ENCODE measurements around the gene WIPF2. TPM values are rescaled to one million over a fixed set of nuclear protein-coding genes. Genes with fewer than 3 reads are reported as not detected.

The WIPF2 gene
- total RNA-seq, 1 donor: 11.2 TPM

DNA sequence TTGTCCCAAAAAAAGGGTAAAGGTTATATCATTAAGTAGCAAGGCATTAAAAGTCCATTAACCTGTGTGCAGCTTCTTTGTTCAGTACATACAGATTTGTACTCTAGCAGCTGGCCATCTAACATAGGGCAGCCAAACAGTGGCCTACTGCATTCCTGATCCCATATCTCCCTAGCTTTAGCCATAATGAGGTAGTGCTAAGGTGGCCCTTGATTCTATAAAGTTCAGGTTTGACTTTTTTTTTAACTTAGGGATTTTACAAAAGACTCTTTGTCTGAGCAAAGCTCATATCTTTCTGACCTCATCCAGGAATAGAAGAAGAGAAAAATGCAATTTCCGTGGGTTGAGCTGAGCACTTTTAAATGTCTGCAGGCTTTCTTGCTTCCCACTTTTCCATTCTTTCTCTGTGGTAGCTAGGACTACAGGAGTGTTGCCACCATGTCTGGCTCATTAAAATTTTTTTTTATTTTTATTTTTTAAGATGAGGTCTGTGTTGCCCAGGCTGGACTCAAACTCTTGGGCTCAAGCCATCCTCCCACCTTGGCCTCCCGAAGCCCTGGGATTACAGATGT is 49.1 kb downstream of the WIPF2 start:
- TF ChIP-seq, protein P1, sequence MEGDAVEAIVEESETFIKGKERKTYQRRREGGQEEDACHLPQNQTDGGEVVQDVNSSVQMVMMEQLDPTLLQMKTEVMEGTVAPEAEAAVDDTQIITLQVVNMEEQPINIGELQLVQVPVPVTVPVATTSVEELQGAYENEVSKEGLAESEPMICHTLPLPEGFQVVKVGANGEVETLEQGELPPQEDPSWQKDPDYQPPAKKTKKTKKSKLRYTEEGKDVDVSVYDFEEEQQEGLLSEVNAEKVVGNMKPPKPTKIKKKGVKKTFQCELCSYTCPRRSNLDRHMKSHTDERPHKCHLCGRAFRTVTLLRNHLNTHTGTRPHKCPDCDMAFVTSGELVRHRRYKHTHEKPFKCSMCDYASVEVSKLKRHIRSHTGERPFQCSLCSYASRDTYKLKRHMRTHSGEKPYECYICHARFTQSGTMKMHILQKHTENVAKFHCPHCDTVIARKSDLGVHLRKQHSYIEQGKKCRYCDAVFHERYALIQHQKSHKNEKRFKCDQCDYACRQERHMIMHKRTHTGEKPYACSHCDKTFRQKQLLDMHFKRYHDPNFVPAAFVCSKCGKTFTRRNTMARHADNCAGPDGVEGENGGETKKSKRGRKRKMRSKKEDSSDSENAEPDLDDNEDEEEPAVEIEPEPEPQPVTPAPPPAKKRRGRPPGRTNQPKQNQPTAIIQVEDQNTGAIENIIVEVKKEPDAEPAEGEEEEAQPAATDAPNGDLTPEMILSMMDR (IDR thresholded peaks at IDR 0.05; ENCODE audit: insufficient read depth, low read depth, low read length): no peak
- no peak overlapping the region for H3K4me3 ChIP-seq (ENCODE audit: low read depth, low read length)
- DNase-seq (ENCODE audit: low read depth): no peak

DNA sequence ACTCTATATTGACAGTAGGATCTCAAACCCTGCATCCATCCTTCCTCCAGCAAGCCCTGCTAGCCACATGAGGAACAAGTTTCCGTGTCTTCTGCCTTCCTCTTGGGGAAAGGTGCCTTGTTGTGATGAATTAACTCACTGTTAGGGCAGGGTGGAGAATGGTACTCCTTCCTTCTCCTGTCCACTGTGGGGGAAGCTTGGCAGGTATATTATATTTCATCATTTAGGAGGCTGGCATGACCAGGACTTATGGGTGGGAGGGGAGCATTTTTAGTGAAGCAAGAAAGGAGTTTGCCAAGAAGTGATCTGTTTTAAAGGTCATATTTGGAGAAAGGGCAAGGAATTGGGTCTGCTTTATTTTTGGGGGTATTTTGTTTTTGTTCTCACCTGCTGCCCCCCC is 59.3 kb downstream of the WIPF2 start:
- TF ChIP-seq, protein P1 (IDR thresholded peaks at IDR 0.05; ENCODE audit: insufficient read depth, low read depth, low read length): no peak
- DNase-seq (ENCODE audit: low read depth): no peak
- H3K4me3 ChIP-seq (ENCODE audit: low read depth, low read length): no peak overlapping the region

DNA sequence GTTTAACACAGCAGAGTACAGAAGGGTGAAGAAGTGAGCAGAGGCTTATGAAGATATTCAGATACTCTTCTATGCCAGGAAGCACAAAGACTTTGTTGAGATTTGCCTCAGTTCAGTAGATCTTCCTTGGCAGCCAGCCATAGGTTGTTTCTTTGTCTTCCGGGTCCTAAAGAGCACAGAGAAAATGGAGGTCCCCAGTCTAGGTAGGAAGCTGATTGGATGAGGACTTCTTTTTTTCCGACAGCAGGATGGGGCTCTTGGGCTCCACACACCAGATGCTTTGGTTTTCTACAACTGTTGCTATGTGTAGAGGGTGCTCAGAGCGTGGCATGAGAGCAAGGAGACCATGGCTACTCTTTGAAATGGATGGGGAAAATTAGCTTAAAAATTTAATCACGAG is 60.3 kb downstream of the WIPF2 start:
- no peak overlapping the region for H3K4me3 ChIP-seq (ENCODE audit: low read depth, low read length)
- TF ChIP-seq, protein P1 (IDR thresholded peaks at IDR 0.05; ENCODE audit: insufficient read depth, low read depth, low read length): no peak
- DNase-seq (ENCODE audit: low read depth): no peak

DNA sequence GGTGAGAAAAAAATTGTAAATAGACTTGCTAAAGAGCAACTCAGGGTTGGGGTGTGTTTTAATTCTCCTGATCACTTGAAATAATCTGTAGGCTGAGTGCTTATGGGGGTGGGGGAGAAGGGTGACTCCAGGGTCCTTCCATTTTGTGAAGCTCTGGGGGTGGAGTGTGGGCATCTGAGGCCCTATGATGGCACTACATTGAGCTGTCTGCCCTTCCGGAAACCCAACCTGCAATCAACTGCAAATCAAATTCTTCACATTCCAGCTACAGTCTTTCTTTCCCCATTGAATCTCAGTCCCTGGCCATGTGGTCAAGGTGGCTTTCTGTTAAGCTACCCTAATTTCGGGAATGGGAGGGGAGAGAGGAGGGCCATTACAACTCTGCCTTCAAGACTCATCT is 62.6 kb downstream of the WIPF2 start:
- DNase-seq (ENCODE audit: low read depth): no peak
- TF ChIP-seq, protein P1 (IDR thresholded peaks at IDR 0.05; ENCODE audit: insufficient read depth, low read depth, low read length): no peak
- no peak overlapping the region for H3K4me3 ChIP-seq (ENCODE audit: low read depth, low read length)

DNA sequence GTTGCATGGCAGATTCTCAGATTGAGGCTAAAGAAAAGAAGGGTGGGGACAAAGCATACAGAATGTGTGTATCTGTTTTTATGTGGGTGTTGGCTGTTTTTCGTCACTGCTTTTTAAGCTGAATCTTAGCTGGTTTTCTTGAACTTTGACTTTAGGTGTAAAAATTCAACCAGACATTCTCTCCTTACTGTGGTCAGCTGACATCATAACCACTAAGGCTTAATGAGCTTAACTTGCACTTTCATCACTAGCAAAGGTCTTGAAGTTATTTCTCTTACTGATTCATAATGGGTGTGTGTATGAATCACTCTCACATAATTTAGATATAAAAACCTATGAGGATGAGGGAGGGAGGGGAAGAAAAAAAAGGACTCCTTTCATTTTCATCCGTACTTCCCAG is 64.6 kb downstream of the WIPF2 start:
- peak; percentile 98 for DNase-seq (ENCODE audit: low read depth)
- TF ChIP-seq, protein P1 (IDR thresholded peaks at IDR 0.05; ENCODE audit: insufficient read depth, low read depth, low read length): no peak
- H3K4me3 ChIP-seq (ENCODE audit: low read depth, low read length): peak overlapping the region; percentile 4

DNA sequence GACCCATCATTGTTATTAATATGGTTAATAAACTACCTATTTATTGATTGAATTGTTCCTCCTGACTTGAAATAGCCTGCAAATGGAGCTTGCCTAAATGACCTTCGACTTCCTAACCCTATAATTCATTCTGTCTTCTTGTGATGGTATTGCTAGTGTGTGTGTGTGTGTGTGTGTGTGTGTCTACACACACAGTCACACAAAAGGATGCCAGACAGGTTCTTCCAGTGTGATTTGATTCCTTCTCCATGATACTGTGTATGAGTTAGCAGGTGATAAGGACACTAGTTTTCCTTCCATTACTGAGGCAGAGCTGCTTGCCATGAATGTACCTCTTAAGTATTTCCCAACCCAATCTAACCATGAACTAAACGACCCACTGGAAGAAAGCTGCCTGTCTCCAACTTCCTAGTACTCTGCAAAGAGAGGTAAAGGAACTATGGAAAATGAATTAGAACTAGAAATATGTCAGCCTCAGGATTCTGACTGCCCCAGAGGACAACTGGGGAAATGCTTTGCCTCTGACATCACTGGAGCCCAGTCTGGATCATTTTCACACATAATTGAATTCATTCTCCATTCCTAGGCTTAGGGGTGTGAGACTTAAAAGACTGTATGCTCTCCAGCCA is 65.1 kb downstream of the WIPF2 start:
- peak; percentile 73 for DNase-seq (ENCODE audit: low read depth)
- H3K4me3 ChIP-seq (ENCODE audit: low read depth, low read length): peak overlapping the region; percentile 4
- TF ChIP-seq, protein P1 (IDR thresholded peaks at IDR 0.05; ENCODE audit: insufficient read depth, low read depth, low read length): peak; percentile 35

DNA sequence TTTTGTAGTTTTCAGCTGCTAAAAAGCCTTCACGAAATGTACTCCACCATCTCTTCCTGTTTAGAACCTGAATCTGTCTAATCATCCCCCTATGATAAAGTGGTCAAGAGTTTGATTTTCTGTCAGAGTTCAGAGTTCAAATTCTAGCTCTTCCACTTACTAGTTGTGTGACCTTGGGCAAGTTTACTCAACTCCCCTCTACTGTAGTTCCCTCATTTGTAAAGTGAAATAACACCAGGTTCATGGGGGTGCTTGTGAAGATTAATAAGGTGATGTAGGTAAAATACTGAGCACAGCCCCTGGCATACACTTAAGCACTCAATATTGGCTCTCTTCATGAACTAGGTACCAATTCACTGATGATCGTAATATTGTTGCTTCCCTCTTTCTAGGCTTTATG is 67.4 kb downstream of the WIPF2 start:
- no peak overlapping the region for H3K4me3 ChIP-seq (ENCODE audit: low read depth, low read length)
- TF ChIP-seq, protein P1 (IDR thresholded peaks at IDR 0.05; ENCODE audit: insufficient read depth, low read depth, low read length): no peak
- DNase-seq (ENCODE audit: low read depth): no peak
